ENCODE measurements around the gene GATAD2A. TPM values are rescaled to one million over a fixed set of nuclear protein-coding genes. Genes with fewer than 3 reads are reported as not detected.

GATAD2A gene
- total and polyA plus RNA-seq, 10 of the 15 experiments (the other 5 are each of a cell fraction or from before 2014, with no cell fraction given): 2.6 to 173 (median 32.0) TPM

- no peak for TF ChIP-seq PKNOX1 (IDR thresholded peaks at IDR 0.05)
- TF ChIP-seq IRF4 (IDR thresholded peaks at IDR 0.05; ENCODE audit: low read depth, low read length): no peak
- TF ChIP-seq RUNX3 (IDR thresholded peaks at IDR 0.05; ENCODE audit: low read length): no peak
- TF ChIP-seq MYB (IDR thresholded peaks at IDR 0.05; ENCODE audit: borderline replicate concordance, low read depth, low read length): no peak
- no peak for TF ChIP-seq BMI1 (IDR thresholded peaks at IDR 0.05; ENCODE audit: borderline replicate concordance)
- TF ChIP-seq, protein P1, sequence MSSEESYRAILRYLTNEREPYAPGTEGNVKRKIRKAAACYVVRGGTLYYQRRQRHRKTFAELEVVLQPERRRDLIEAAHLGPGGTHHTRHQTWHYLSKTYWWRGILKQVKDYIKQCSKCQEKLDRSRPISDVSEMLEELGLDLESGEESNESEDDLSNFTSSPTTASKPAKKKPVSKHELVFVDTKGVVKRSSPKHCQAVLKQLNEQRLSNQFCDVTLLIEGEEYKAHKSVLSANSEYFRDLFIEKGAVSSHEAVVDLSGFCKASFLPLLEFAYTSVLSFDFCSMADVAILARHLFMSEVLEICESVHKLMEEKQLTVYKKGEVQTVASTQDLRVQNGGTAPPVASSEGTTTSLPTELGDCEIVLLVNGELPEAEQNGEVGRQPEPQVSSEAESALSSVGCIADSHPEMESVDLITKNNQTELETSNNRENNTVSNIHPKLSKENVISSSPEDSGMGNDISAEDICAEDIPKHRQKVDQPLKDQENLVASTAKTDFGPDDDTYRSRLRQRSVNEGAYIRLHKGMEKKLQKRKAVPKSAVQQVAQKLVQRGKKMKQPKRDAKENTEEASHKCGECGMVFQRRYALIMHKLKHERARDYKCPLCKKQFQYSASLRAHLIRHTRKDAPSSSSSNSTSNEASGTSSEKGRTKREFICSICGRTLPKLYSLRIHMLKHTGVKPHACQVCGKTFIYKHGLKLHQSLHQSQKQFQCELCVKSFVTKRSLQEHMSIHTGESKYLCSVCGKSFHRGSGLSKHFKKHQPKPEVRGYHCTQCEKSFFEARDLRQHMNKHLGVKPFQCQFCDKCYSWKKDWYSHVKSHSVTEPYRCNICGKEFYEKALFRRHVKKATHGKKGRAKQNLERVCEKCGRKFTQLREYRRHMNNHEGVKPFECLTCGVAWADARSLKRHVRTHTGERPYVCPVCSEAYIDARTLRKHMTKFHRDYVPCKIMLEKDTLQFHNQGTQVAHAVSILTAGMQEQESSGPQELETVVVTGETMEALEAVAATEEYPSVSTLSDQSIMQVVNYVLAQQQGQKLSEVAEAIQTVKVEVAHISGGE (CRISPR knock-in tag; IDR thresholded peaks at IDR 0.05): no peak
- no peak for TF ChIP-seq CBX3 (IDR thresholded peaks at IDR 0.05; ENCODE audit: borderline replicate concordance, low read depth)
- no peak for TF ChIP-seq SIN3A (IDR thresholded peaks at IDR 0.05; ENCODE audit: low read depth, low read length)
- no peak for TF ChIP-seq GABPA (IDR thresholded peaks at IDR 0.05; ENCODE audit: low read depth)
Observed at GRCh38 chr19:19426216-19426615, 20.7 kb downstream of the GATAD2A start (continued).

- ChIA-PET RAD21 (ENCODE audit: unreplicated experiment) (no interaction called here), SMC1A (ENCODE audit: uncharacterized antibody, unreplicated experiment) (interaction anchor here (1.0 kb wide), 1 partner anchor 19 kb away, joined by 3 read pairs; no protein-coding TSS in a partner anchor), POLR2A (interaction anchor here (0.8 kb wide), 1 partner anchor 10 kb away, joined by 3 read pairs; no protein-coding TSS in a partner anchor), CTCF (no interaction called here)
- FAIRE-seq (no peak), DNase-seq (ENCODE audit: low read depth, low spot score) (no peak), ATAC-seq (no peak)
- no peak overlapping the region for H3K4me2 ChIP-seq (ENCODE audit: control insufficient read depth, insufficient read depth)
- H3K36me3 ChIP-seq (ENCODE audit: control insufficient read depth in 2 of 2, insufficient read depth in 2 of 2, low read length in 1 of 2): peaks cover 0 to 9% of the 10 kb centered on the region in 2 experiments; a peak in 3 of 4 replicates
- TF ChIP-seq CHD2 (IDR thresholded peaks at IDR 0.05; ENCODE audit: borderline replicate concordance, low read depth, low read length) (no peak), ZNF207 (IDR thresholded peaks at IDR 0.05; ENCODE audit: borderline replicate concordance) (no peak), MEF2B (IDR thresholded peaks at IDR 0.05; ENCODE audit: partially characterized antibody, poor library complexity, severe bottlenecking) (no peak), TCF3 (IDR thresholded peaks at IDR 0.05; ENCODE audit: borderline replicate concordance, insufficient read depth, low read depth, low read length) (no peak), JUNB (IDR thresholded peaks at IDR 0.05) (no peak), RFX5 (IDR thresholded peaks at IDR 0.05; ENCODE audit: low read depth, low read length) (no peak), YBX1 (IDR thresholded peaks at IDR 0.05) (no peak)
- TF ChIP-seq, protein P2, sequence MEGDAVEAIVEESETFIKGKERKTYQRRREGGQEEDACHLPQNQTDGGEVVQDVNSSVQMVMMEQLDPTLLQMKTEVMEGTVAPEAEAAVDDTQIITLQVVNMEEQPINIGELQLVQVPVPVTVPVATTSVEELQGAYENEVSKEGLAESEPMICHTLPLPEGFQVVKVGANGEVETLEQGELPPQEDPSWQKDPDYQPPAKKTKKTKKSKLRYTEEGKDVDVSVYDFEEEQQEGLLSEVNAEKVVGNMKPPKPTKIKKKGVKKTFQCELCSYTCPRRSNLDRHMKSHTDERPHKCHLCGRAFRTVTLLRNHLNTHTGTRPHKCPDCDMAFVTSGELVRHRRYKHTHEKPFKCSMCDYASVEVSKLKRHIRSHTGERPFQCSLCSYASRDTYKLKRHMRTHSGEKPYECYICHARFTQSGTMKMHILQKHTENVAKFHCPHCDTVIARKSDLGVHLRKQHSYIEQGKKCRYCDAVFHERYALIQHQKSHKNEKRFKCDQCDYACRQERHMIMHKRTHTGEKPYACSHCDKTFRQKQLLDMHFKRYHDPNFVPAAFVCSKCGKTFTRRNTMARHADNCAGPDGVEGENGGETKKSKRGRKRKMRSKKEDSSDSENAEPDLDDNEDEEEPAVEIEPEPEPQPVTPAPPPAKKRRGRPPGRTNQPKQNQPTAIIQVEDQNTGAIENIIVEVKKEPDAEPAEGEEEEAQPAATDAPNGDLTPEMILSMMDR (IDR thresholded peaks at IDR 0.05 in 2 of 3, conservative IDR thresholded peaks at IDR 0.05 in 1 of 3; ENCODE audit: control insufficient read depth in 2 of 3, extremely low read depth in 1 of 3, insufficient read depth in 1 of 3, low read depth in 3 of 3, low read length in 3 of 3): no peak
- WGBS (ENCODE audit: insufficient coverage, insufficient replicate concordance, low lambda C conversion rate, missing lambda C conversion rate): 97% methylated on average over 4 of the region's 4 CpGs
- no peaks in the 10 kb centered on the region for H3K9me3 ChIP-seq (replicated peaks; ENCODE audit: control insufficient read depth, insufficient read depth, low read length)
- H3K9ac ChIP-seq (ENCODE audit: control insufficient read depth, insufficient read depth, low read length): no peak overlapping the region
- intact Hi-C loops (cut with micrococcal nuclease; ENCODE audit: unreplicated experiment): no loop called here
- peaks cover 5% of the 10 kb centered on the region for H3K4me1 ChIP-seq (ENCODE audit: control insufficient read depth, insufficient read depth, low read length)
- H2AFZ ChIP-seq (ENCODE audit: control insufficient read depth, low read depth, low read length): no peak overlapping the region
- H4K20me1 ChIP-seq (ENCODE audit: control insufficient read depth, insufficient read depth): peaks cover 12% of the 10 kb centered on the region
- H3K27ac ChIP-seq (ENCODE audit: control insufficient read depth, insufficient read depth): no peak overlapping the region
- peaks cover 79% of the 10 kb centered on the region for H3K79me2 ChIP-seq (ENCODE audit: control insufficient read depth, insufficient read depth, low read length)
- BruUV-seq (replicated peaks): no TSS peak
- in situ Hi-C loops (cut with MboI): no loop called here
- no peak overlapping the region for H3K4me3 ChIP-seq
- no peaks in the 10 kb centered on the region for H3K27me3 ChIP-seq (replicated peaks in 1 of 2; ENCODE audit: control insufficient read depth in 2 of 2, insufficient read depth in 2 of 2, low read length in 1 of 2)
Observed at GRCh38 chr19:19426799-19427198, 21.3 kb downstream of the GATAD2A start.

Data from GM12878 (cell line).